A549 (cell line): ENCODE data around the gene UBE2E1. TPM values are rescaled to one million over a fixed set of nuclear protein-coding genes. Genes with fewer than 3 reads are reported as not detected.

Experiments
- ATAC-seq, 2 experiments: fragments of 200-7000 bp in 1 of 2; fragments of >200 bp in 1 of 2; cut with Nextera tagmentation in 1 of 2; cut with Tn5 transposase in 1 of 2; 3 replicates each; pipeline versions ENCODE4 v1.8.0 to v1.9.1; 2018 to 2020; ENCODE audit warnings: mild to moderate bottlenecking in 1 of 2, moderate library complexity in 1 of 2
- CTCF ChIA-PET: fragments of 300-600 bp; sonication (Branson Sonifier 250); formaldehyde crosslinking; extraction: SDS; loops from one replicate; lab custom pipeline; 2021; ENCODE audit warnings: antibody characterized with exemption, inconsistent platforms; lab: Yijun Ruan, JAX
- POLR2A ChIA-PET: fragments of 350-600 bp; formaldehyde crosslinking; extraction: SDS; loops from one replicate; lab custom pipeline; 2021; ENCODE audit warnings: antibody characterized with exemption, inconsistent platforms; lab: Yijun Ruan, JAX
- DNase-seq, 2 experiments: peaks; one replicate each; pipeline versions ENCODE4 v3.0.0 to v3.0.0-alpha.2; 2011 to 2016; ENCODE audit warnings: low read depth in 1 of 2, low spot score in 1 of 2
- FAIRE-seq: peaks from 2 replicates; lab custom pipeline; 2011; peaks lifted over from hg19 to GRCh38; lab: Jason Lieb, UNC
- H3K27ac ChIP-seq, 2 experiments: fragments of >200 bp; sonication (Bioruptor Twin); formaldehyde crosslinking; 3 replicates each; pipeline ENCODE4 v1.5.1; 2016 to 2017
- H3K4me1 ChIP-seq: fragments of >200 bp; sonication (Bioruptor Twin); formaldehyde crosslinking; 3 replicates; pipeline ENCODE4 v1.6.1; 2016
- H3K4me2 ChIP-seq: fragments of >200 bp; sonication (Bioruptor Twin); formaldehyde crosslinking; 3 replicates; pipeline ENCODE4 v1.6.1; 2016
- H3K4me3 ChIP-seq: fragments of >200 bp; sonication (Bioruptor Twin); formaldehyde crosslinking; 3 replicates; pipeline ENCODE4 v1.5.1; 2016
- H3K9me3 ChIP-seq: fragments of >200 bp; sonication (Bioruptor Twin); formaldehyde crosslinking; 3 replicates; pipeline ENCODE4 v1.6.1; 2016
- CBX8 ChIP-seq: fragments of 200-600 bp; sonication (generic); IDR thresholded peaks from 2 replicates; pipeline ENCODE4 v1.6.1; 2016
- CHD4 ChIP-seq: fragments of 200-600 bp; sonication (generic); IDR thresholded peaks from 2 replicates; pipeline ENCODE4 v1.6.1; 2016; ENCODE audit warnings: antibody characterized with exemption, mild to moderate bottlenecking, borderline replicate concordance
- CTCF ChIP-seq: fragments of >200 bp; sonication (Bioruptor Twin); formaldehyde crosslinking; IDR thresholded peaks from 3 replicates; pipeline ENCODE4 v1.5.1; 2016
- EHF ChIP-seq: fragments of 250-450 bp; sonication (Bioruptor Pico); IDR thresholded peaks from 2 replicates; pipeline ENCODE4 v1.5.0; 2020; ENCODE audit warnings: mild to moderate bottlenecking
- ELK1 ChIP-seq: fragments of 150-350 bp; IDR thresholded peaks from 2 replicates; pipeline ENCODE4 v1.6.1; 2014; ENCODE audit warnings: low read depth, mild to moderate bottlenecking, low read length
- EP300 ChIP-seq, 2 experiments: fragments of >200 bp; sonication (Bioruptor Twin); formaldehyde crosslinking; IDR thresholded peaks; 2 replicates in 1 of 2; 3 replicates in 1 of 2; pipeline ENCODE4 v1.6.1; 2016 to 2017
- ESRRA ChIP-seq: fragments of 150-350 bp; IDR thresholded peaks from 2 replicates; pipeline ENCODE4 v1.6.1; 2014; ENCODE audit warnings: mild to moderate bottlenecking, low read length, borderline replicate concordance
- FOSL2 ChIP-seq, 2 experiments: fragments of 450-650 bp in 1 of 2; fragments of >200 bp in 1 of 2; sonication (Bioruptor Twin) in 1 of 2; formaldehyde crosslinking; IDR thresholded peaks; 2 replicates each; pipeline versions ENCODE4 v1.5.0 to v1.6.1; 2016 to 2020; ENCODE audit warnings: mild to moderate bottlenecking in 1 of 2, moderate library complexity in 1 of 2
- HDAC2 ChIP-seq: fragments of 200-600 bp; sonication (generic); IDR thresholded peaks from 2 replicates; pipeline ENCODE4 v1.6.1; 2016
- HOXB13 ChIP-seq: fragments of 250-450 bp; sonication (Bioruptor Pico); IDR thresholded peaks from 2 replicates; pipeline ENCODE4 v1.5.0; 2020; ENCODE audit warnings: low read depth, mild to moderate bottlenecking, moderate library complexity
- JUN ChIP-seq, 2 experiments: fragments of >200 bp; sonication (Bioruptor Twin); formaldehyde crosslinking; IDR thresholded peaks; 2 replicates in 1 of 2; 3 replicates in 1 of 2; pipeline ENCODE4 v1.6.1; 2016 to 2017
- JUNB ChIP-seq: fragments of >200 bp; sonication (Bioruptor Twin); formaldehyde crosslinking; IDR thresholded peaks from 2 replicates; pipeline ENCODE4 v1.6.1; 2016
- KDM1A ChIP-seq: fragments of 200-600 bp; sonication (generic); IDR thresholded peaks from 2 replicates; pipeline ENCODE4 v1.6.1; 2016; ENCODE audit warnings: low read depth, mild to moderate bottlenecking
- KDM5A ChIP-seq: fragments of 200-600 bp; sonication (generic); IDR thresholded peaks from 2 replicates; pipeline ENCODE4 v1.6.1; 2016; ENCODE audit warnings: antibody characterized with exemption, mild to moderate bottlenecking
- MAFK ChIP-seq: fragments of 450-650 bp; IDR thresholded peaks from 2 replicates; pipeline ENCODE4 v1.6.1; 2014; ENCODE audit not compliant: partially characterized antibody
- MAZ ChIP-seq: fragments of 150-350 bp; IDR thresholded peaks from 2 replicates; pipeline ENCODE4 v1.6.1; 2014; ENCODE audit warnings: antibody characterized with exemption, low read depth, low read length, borderline replicate concordance
- MYC ChIP-seq: IDR thresholded peaks from 2 replicates; pipeline ENCODE4 v1.6.1; 2012; ENCODE audit warnings: mild to moderate bottlenecking, inconsistent platforms, low read length, improper control_type of control experiment, borderline replicate concordance
- NFE2L2 ChIP-seq: fragments of 150-350 bp; conservative IDR thresholded peaks from 2 replicates; pipeline ENCODE4 v1.6.1; 2014; ENCODE audit warnings: low read length
- NR3C1 ChIP-seq: fragments of >200 bp; sonication (Bioruptor Twin); formaldehyde crosslinking; IDR thresholded peaks from 3 replicates; pipeline ENCODE4 v1.6.1; 2017
- POLR2AphosphoS2 ChIP-seq: conservative IDR thresholded peaks from 2 replicates; pipeline ENCODE4 v1.6.1; 2012; ENCODE audit warnings: low read length, improper control_type of control experiment, inconsistent platforms
- RAD21 ChIP-seq, 2 experiments: fragments of >200 bp in 1 of 2; sonication (Bioruptor Twin) in 1 of 2; formaldehyde crosslinking in 1 of 2; IDR thresholded peaks in 1 of 2; conservative IDR thresholded peaks in 1 of 2; 2 replicates in 1 of 2; 3 replicates in 1 of 2; pipeline ENCODE4 v1.6.1; 2012 to 2018; ENCODE audit warnings: inconsistent platforms in 1 of 2
- SREBF2 ChIP-seq: fragments of 450-650 bp; IDR thresholded peaks from 2 replicates; pipeline ENCODE4 v1.6.1; 2014; ENCODE audit warnings: mild to moderate bottlenecking, moderate library complexity
- TP53 ChIP-seq: fragments of 250-450 bp; sonication (Bioruptor Pico); IDR thresholded peaks from 2 replicates; pipeline ENCODE4 v1.5.0; 2021; ENCODE audit warnings: mild to moderate bottlenecking, moderate library complexity
- ZC3H11A ChIP-seq: fragments of 450-650 bp; IDR thresholded peaks from 2 replicates; pipeline ENCODE4 v1.6.1; 2014; ENCODE audit warnings: antibody characterized with exemption, mild to moderate bottlenecking
- ZFP36 ChIP-seq: fragments of 450-650 bp; IDR thresholded peaks from 2 replicates; pipeline ENCODE4 v1.6.1; 2014; ENCODE audit warnings: borderline replicate concordance; ENCODE audit not compliant: partially characterized antibody
- WGBS: methylation state at CpG from one replicate; pipeline ENCODE4 v1.1.6; 2017; ENCODE audit errors: missing lambda C conversion rate; 5-methylcytosine and 5-hydroxymethylcytosine counted together
- polyA plus RNA-seq, 4 experiments: library from polyadenylated mRNA; depleted of rRNA in 3 of 4; stranded (reverse); fragments of >200 nt; fragmentation: RNase III in 1 of 4; extraction: RNeasy Plus Mini Kit Qiagen cat#74134 plus additional on column Dnase treatment in 1 of 4; gene quantifications; 2 replicates in 3 of 4; 3 replicates in 1 of 4; pipeline ENCODE4 v1.2.3, GENCODE V29; 2011 to 2017
- TF ChIP-seq, protein P1 (sequence below): fragments of >200 bp; sonication (Bioruptor Twin); formaldehyde crosslinking; IDR thresholded peaks from 3 replicates; pipeline ENCODE4 v1.6.1; 2016
- TF ChIP-seq, protein P2 (sequence below): fragments of 250-450 bp; sonication (Bioruptor Pico); IDR thresholded peaks from 2 replicates; pipeline ENCODE4 v1.5.0; 2020; ENCODE audit warnings: low read depth, mild to moderate bottlenecking, moderate library complexity

Gene UBE2E1
- polyA plus RNA-seq, 2 of the 4 experiments (the other 2 are of a cell fraction) = 151 to 198 TPM

DNA sequence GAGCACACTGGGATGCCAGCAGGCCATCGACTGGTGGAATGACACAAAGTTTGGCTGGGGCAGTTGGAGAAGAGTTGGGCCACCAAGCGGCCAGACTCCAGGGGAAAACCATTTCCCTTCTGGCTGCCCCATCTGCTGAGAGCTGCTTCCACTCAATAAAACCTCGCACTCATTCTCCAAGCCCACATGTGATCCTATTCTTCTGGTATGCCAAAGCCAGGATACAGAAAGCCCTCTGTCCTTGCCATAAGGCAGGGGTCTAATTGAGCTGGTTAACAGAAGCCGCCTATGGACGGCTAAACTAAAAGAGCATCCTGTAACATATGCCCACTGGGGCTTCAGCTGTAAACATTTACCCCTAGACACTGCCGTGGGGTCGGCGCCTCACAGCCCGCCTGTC, 55.9 kb downstream of the UBE2E1 start:
- CTCF ChIA-PET = interaction anchor here (0.5 to 1.2 kb wide), 2 partner anchors 12 to 665 kb away, joined by 3 to 5 read pairs; no protein-coding TSS in a partner anchor
- Histone ChIP-seq H3K4me2 (no peak overlapping the region), H3K9me3 (no peaks in the 10 kb centered on the region)
- 94% methylated on average over 9 of the region's 9 CpGs for WGBS
- DNase-seq = no peak
- TF ChIP-seq CBX8 = no peak
- TF ChIP-seq KDM5A = no peak
- TF ChIP-seq NFE2L2 = no peak
- no peak for TF ChIP-seq TP53 (CRISPR knock-in tag)
- TF ChIP-seq KDM1A = no peak
- TF ChIP-seq MAFK = no peak
- TF ChIP-seq CTCF = no peak
- TF ChIP-seq CHD4 = no peak
- TF ChIP-seq EP300 (IDR thresholded peaks at IDR 0.05) = no peak
- no peak for TF ChIP-seq POLR2AphosphoS2
- TF ChIP-seq, all 56 proteins: peak for 0
- Histone ChIP-seq H3K4me3 (no peak overlapping the region), H3K4me1 (peaks cover 32% of the 10 kb centered on the region), H3K27ac (no peak overlapping the region)
- POLR2A ChIA-PET = no interaction called here
- FAIRE-seq (no peak), ATAC-seq (no peak)

DNA sequence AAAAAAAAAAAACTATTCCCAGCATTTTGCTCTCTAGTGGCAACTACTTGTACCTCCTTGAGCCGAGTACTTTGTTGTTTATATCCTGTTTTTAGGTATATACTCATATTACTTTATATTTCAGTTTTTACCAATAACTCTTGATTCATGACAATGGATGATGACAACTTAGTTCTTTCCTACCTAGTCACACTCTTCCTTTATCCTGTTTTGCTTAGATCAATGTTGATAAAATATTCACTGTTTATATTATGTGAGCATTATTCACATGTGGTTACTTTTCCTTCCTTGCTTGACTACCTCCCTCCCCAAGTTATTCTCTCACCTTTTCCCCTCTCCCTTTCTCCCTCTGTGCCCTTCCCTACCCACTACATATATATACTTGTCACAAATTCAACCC, 57.3 kb downstream of the UBE2E1 start:
- peaks cover 26% of the 10 kb centered on the region for H3K4me1 ChIP-seq
- H3K4me2 ChIP-seq = no peak overlapping the region
- no peak for FAIRE-seq
- no peak overlapping the region for H3K27ac ChIP-seq
- ChIA-PET POLR2A (no interaction called here), CTCF (no interaction called here)
- no peaks in the 10 kb centered on the region for H3K9me3 ChIP-seq
- no peak for DNase-seq
- TF ChIP-seq KDM5A = no peak
- no peak for TF ChIP-seq EHF (CRISPR knock-in tag)
- no peak for TF ChIP-seq ESRRA
- no peak for TF ChIP-seq HOXB13 (CRISPR knock-in tag)
- no peak for TF ChIP-seq ELK1
- TF ChIP-seq RAD21 (conservative IDR thresholded peaks at IDR 0.05 in 1 of 2, IDR thresholded peaks at IDR 0.05 in 1 of 2) = no peak
- TF ChIP-seq, protein P1, sequence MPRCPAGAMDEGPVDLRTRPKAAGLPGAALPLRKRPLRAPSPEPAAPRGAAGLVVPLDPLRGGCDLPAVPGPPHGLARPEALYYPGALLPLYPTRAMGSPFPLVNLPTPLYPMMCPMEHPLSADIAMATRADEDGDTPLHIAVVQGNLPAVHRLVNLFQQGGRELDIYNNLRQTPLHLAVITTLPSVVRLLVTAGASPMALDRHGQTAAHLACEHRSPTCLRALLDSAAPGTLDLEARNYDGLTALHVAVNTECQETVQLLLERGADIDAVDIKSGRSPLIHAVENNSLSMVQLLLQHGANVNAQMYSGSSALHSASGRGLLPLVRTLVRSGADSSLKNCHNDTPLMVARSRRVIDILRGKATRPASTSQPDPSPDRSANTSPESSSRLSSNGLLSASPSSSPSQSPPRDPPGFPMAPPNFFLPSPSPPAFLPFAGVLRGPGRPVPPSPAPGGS = no peak
- TF ChIP-seq HDAC2 = no peak
- TF ChIP-seq KDM1A = no peak
- 91% methylated on average over 1 of the region's 1 CpG for WGBS
- no peak overlapping the region for H3K4me3 ChIP-seq
- ATAC-seq = no peak

- Histone ChIP-seq H3K9me3 (no peaks in the 10 kb centered on the region), H3K4me2 (no peak overlapping the region), H3K27ac (no peak overlapping the region), H3K4me1 (peaks cover 23% of the 10 kb centered on the region), H3K4me3 (no peak overlapping the region)
- DNase-seq = no peak
- ATAC-seq = peak in 1 of 2 experiments; percentile 10; a peak in 1 of 6 replicates
- WGBS = 95% methylated on average over 1 of the region's 1 CpG
- POLR2A ChIA-PET = no interaction called here
- CTCF ChIA-PET = interaction anchor here (1.0 to 2.1 kb wide), 3 partner anchors 10 to 32 kb away, joined by 3 to 5 read pairs (median 3); no protein-coding TSS in a partner anchor
- no peak for FAIRE-seq
- no peak for TF ChIP-seq KDM5A
- TF ChIP-seq POLR2AphosphoS2 = no peak
- TF ChIP-seq EHF (CRISPR knock-in tag) = no peak
- no peak for TF ChIP-seq MYC
- no peak for TF ChIP-seq JUNB
- TF ChIP-seq, protein P2, sequence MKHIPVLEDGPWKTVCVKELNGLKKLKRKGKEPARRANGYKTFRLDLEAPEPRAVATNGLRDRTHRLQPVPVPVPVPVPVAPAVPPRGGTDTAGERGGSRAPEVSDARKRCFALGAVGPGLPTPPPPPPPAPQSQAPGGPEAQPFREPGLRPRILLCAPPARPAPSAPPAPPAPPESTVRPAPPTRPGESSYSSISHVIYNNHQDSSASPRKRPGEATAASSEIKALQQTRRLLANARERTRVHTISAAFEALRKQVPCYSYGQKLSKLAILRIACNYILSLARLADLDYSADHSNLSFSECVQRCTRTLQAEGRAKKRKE (CRISPR knock-in tag) = no peak
- TF ChIP-seq ZC3H11A = no peak
- no peak for TF ChIP-seq ZFP36
- no peak for TF ChIP-seq FOSL2 (IDR thresholded peaks at IDR 0.05)
- no peak for TF ChIP-seq FOSL2 (CRISPR knock-in tag; IDR thresholded peaks at IDR 0.05)
- TF ChIP-seq HOXB13 (CRISPR knock-in tag) = no peak
- TF ChIP-seq SREBF2 = no peak
- TF ChIP-seq CTCF = no peak
- TF ChIP-seq KDM1A = no peak
- TF ChIP-seq NR3C1 = no peak
- TF ChIP-seq MAZ = no peak
- no peak for TF ChIP-seq JUN (IDR thresholded peaks at IDR 0.05)
Measured at GRCh38 chr3:23864931-23865330, 59.2 kb downstream of the UBE2E1 start.
